Kasumi-1 (cell line): Measurements from ENCODE around the gene MTG1.
"Not testable (repeated sequence)": the region's sequence is repeated elsewhere in the genome, so short reads cannot be mapped to it uniquely, and the experiment has no call there.

Experiments used
- DNase-seq, 2 experiments: peaks; one replicate each; lab custom pipeline; 2025; lab: John Stamatoyannopoulos, UW

The MTG1 gene

DNA sequence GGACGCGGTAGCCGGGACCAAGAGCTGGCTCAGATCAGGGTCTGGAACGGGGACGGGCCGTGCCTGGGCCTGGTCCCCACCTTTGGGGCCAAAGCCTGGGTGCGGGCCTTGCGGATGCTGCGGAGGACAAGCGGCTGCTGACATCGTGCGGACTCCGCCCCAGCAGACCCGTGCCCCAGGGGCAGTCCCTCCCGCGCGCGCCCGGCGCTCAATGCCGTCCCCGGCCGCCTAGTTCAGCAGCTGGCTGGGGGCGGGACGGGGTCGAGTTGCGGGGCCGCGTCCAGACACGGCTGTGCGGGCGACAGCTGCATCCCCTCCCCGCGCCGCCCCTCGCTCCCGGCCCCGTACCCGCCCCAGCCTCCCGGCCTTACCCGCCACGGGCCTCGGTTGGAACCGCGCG, 30.1 kb downstream of the MTG1 start:
- not testable (repeated sequence) for DNase-seq

DNA sequence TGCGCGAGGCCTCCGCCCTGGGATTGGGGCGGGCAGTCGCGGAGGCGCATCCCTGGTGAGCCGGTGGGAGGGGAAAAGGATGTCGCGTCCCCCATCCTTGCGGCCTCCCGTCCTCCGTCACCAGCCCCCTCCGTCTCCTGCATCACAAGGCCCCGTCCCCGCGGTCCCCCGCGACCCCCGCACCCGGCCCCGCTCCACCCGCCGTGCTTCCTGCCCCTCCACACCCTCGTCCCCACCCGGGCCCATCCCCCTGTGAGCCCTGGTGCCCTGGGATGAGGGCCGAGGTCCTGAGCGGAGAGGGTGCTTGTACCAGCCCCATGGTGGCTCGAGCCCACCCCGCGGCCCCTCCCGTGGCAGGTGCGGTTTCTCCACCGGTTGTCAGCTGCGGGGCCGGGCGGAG, 30.6 kb downstream of the MTG1 start, which contains the start of gene SPRN:
Gene SPRN (minus strand): TSS at position 25 of the 400 bp plus-strand sequence. CDS start 944 bp downstream, outside the sequence.
- not testable (repeated sequence) for DNase-seq

DNA sequence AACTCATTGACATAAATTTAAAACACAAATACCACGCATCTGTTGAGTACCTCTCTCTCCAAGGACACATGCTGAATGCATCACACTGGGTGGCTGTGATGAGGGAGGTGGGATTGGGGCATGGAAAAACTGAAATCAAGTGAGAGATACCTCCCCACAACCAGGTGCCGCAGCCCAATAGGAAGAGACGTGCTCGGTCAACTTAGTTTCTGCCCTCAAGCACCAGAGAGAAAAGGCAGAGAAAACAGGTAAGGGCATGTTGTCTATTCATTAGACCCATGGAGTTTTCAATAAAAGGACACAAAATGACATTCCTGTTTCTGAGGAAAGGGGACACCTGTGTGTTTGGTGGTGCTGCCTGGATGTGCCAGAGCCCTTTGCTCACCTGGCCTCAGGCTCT, 35.6 kb downstream of the MTG1 start:
- not testable (repeated sequence) for DNase-seq

DNA sequence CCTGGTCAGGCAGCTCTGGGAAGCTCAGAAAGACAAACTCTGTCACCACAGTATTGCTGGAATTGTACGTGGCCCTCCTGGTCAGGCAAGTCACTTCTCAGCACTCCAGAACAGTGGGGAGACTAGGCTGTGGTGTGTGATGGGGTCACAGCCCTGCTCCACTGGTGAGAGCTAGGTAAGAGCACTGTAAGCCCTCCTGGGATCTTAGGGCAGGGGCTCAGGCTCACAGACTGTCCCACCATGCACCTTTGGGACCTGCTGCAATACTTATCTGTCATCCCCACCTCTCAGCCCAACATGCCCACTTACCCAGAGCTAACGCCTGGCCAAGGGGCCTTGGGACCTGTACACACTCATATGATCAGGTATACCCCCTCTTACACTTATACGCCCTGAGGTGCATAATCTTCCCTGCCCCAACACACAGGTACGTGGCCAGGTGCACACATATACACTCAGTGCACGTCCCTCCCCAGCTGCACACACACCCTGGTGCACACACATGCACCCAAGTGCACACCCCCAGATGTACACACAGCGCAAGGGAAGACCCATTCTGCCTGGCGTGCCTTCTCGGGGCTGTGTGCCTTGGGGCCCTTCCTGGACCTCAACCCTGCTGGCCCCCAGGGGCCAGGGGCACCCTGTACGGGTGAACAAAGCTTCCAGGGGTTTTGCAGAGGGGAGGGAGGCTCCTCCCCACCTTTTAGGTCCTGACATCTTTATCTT, 38.1 kb downstream of the MTG1 start:
- not testable (repeated sequence) for DNase-seq

DNA sequence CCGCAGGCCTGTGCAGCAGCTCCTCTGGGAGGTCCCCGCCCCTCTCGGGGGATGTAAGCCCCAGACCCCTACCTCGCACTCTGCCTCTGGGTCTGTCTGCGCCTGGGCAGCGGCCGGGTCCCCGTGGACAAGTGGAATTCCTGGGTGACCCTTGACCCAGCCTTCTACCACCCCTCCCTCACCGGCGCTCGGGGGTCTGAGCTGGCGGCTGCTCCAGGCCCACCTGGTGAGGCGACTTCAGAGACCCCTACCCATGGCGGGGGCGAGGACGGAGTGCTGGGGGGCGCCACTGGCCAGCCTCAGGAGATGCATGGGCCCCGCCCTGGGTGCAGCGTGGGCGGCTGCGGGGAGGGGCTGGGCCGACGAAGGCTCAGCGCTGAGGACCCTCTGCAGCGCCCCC, 38.8 kb downstream of the MTG1 start:
- DNase-seq = not testable (repeated sequence)

DNA sequence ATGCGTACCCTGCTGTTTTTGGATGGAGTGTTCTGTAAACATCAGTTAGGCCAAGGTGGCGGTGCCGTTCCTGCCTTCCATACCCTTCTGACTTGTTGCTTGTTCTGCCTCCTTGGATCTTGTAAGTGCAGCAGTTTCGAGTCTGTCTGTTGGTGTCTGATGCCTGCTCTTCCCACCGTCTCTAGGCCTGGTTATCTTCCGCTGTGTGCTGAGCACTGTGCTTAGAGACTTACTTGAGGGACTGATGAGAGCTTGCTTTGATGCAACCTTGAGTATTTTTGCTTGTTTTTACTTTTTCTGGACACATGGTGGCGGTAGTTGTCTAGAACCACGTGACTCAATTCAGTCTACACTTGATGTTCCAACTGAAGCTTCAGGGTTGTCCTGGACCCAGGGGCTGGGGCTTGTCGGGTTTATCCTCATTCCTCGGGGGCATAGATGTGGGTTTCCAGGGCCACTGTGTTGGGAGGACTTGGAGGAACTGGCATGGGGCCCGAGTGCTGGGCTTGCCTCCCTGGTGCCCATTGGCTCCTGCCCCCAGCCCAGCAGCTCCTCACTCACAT, 44.8 kb downstream of the MTG1 start:
- DNase-seq = peak; percentile 88 to 93

DNA sequence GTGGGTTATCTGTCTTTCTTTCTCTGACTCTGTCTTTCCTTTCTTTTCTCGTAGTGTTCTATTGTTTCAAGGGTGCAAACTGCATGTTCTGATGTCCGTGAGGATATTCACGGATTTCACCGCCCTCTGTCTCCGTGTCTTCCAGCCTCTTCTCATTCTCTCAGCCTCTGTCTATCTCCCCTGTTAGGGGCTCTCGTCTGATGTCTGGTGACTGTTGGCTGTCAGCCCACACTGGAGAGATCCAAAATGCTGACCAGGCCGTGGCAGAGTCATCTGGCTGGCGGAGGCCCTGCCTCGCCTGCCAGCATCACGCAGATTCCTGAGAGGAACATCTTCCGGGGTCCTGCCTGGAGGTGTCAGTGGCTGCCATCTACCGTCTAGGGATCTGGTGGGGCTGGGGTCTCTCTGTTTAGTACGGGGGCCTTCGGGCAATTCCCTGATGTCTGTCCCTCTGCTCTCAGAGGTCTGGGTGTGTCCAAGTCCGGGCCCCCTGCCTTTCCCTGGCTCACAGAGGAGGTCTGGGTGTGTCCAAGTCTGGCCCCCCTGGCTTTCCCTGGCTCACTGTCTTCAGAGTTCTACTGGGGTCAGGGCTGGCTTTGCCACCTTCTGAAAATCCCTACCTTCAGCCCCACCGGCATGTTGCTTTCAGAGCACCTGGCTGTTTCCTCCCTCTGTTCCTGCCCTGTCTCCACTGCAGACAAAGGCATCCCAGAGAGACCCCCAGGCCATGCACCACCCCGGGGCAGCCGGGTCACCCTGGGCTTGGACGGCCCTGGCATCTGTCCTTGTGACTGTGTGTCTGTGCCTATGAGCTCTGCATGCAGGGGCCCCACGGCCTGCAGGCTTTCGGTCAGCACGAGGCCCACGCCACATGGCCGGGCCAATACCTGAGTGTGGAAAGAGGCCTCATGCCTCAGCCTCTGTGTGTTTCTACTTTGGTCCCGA, 45.8 kb downstream of the MTG1 start:
- DNase-seq = no peak

DNA sequence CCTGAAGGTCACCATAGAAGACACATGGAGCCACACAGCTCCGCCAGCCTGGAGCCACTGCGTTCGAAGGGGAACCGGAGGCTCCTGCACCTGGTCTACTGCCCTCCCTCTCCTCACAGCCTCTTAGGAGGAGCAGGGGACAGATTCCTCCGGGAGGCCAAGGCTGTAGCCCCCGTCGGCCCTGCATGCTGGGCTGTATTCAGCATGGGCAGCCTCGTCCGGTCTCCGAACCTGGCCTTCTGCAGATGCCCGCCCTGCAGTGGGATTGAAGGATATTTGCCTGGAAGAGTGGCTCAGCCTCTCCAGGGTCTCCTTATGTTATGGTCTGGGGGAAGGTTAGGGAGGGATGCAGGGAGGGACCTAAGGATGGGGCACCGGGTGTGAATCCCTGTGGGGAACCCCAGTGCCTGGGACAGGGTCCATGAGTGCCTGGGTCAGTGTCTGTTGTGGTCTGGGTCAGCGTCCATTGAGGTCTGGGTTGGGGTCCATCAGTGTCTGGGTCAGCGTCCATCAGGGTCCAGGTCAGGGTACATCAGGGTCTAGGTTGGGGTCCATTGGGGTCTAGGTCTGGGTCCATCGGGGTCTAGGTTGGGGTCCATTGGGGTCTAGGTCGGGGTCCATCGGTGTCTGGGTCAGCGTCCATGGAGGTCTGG, 46.8 kb downstream of the MTG1 start:
- no peak for DNase-seq

DNA sequence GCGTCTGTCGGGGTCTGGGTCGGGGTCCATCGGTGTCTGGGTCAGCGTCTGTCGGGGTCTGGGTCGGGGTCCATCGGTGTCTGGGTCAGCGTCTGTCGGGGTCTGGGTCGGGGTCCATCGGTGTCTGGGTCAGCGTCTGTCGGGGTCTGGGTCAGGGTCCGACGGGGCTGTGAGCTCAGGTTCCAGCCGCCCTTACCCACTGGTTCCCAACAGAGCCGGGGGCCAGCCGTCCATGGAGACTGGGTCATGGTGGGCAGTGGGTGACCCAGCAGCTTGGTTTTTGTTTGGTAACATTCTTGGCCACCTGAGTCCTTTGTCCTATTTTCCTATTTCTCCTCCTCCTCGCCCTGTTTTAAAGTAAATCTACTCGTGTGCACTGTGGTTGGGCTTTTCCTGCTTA, 47.4 kb downstream of the MTG1 start:
- not testable (repeated sequence) for DNase-seq

DNA sequence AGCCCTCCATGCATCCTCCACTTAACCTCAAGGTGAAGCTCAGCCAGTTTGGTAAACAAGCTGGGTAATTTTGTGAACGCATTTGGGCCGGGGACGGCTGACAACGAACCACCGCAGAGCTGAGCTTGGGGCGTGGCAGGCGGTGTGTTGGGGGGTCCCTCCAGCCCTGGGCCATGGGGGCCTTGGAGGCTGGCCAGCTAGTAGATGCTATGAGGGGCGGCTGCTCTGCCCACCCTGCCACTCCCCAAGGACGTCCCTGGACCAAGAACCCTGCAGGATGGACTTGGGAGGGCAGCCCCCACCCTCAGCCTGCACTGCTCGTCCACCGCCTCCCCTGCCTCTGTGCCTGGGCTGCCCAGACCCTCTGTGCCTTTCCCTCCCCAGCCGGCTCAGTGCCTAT, 47.8 kb downstream of the MTG1 start:
- no peak for DNase-seq

DNA sequence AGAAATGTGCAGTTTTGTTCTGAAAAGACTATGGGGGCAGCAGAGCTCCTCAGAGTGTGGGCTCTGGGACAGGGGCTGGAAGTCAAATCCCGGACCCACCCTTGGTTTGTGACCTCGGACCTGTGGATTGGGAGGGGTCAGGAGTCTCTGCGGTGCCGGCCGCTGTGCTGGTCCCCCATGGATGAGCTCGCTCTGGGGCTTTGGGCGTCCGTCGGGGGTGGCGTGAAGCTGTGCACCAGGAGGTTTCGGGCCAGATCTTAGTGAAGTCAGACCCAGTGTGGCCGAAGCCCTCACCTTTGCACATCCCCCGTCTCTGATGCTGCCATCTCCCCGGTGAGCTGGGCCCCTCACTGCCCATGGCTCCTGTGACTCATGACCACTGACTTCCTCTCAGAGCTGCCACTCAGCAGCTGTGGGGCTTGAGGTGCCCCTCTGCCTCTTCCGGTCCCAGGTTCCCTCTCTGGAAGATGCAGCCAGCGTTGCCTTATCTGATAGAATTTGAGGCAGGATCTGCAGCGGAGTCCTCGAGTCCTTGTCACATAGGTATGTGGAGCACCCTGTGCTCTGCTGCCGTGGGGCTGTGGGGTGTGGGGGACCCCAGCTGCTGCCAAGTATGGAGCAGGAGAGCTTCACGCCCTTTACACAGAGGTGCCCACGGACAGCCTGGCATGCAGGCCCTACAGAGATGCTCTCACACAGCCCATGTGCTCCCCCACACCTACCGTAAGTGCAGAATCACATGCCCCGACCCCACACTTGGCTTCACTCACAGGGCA, 48.4 kb downstream of the MTG1 start:
- peak; percentile 89 to 92 for DNase-seq

DNA sequence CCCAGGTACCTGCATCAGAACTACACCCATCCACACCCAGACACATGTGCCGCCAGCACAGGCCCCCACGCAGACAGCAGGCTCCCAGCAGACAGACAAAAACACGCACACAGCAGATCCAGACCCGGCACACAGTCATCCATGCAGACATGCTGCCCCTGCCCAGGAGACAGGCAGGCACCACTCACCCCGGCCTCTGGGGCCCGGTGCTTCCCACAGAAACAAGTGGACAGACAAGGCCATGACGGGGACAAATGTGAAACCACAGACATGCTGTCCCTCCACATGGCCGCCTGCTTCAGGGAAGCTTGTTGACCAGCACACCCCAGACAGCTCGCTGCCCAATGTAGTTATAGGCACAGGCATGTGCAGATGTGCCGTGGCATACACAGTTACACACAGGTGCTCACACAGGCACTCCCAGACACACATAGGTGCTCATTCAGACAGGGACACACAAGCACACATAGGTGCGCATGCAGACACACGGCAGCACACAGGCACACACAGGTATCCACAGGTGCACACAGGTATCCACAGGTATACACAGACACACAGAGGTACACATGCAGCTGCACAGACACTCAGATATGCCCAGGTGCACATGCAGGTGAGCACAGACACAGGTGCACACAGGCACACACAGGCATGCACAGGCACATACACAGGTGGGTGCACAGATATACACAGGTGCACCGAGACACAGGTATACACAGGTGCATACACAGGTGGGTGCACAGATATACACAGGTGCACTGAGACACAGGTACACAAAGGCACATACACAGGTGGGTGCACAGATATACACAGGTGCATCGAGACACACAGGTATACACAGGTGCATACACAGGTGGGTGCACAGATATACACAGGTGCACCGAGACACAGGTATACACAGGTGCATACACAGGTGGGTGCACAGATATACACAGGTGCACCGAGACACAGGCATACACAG, 49.3 kb downstream of the MTG1 start:
- peak in 1 of 2 experiments; percentile 56 for DNase-seq

DNA sequence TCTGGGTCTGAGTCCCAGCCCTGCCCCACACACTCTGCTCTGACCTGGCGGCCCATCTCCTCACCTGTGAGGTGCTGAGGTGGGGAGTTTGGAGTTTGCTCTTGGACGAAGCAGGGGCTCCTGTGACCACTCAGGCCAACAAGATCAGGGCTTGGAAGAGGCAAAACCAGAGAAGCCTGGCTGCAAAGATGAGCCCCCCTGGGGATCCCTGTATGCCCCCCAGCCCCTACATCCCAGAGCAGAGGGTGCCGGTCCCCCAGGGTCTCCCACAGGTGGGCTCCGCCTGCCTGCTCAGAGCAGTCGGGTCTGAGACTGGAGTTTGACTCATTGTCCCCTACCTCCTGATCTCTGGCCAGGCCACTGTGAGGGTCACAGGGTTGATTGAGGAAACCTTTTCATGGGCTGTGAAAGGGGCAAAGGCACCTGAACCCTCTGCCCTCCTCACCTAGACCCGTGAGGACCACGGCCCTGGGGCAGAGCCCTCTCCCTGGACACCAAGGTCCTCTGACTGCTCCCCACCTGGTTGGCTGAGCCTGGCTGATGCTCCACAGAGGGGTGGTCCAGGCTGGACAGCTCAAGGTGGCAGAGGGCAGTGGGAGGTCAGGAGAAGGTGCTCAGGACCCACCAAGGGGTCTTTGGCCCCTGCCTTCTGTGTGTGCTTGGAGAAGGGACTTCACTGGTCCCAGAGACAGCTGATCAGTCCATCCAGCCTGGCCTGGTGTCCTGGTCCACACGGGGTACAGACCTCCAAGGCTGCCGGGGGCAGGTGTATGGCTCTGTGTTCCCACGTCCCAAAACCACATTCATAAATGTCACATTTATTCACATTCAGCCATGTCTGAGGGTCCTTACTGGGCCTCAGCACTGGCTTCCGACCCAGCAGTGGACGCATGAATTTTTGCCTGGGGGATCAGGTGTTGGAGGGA, 50.6 kb downstream of the MTG1 start:
- no peak for DNase-seq

DNA sequence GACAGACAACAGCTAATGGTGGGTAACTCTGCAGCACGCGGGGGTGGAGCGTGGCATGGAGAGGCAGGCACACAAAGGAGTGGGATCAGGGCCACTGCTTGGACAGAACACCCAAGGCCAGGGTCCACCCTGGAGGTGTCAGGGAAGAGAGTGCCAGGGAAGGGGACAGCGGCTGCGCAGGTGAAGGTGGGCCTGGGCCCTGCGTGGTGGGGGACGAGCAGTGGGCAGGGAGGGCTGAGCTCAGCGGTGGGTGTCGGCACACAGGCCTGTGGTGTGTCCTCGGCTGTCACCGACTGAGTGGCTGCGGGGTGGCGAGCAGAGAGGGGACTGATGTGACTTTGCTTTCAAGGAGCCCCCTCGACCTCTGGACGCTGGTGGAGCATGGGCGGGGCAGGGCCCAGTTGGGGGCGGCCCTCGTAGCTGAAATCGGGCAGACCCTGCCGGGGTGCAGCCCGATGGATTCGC, 51.3 kb downstream of the MTG1 start:
- DNase-seq = no peak

DNA sequence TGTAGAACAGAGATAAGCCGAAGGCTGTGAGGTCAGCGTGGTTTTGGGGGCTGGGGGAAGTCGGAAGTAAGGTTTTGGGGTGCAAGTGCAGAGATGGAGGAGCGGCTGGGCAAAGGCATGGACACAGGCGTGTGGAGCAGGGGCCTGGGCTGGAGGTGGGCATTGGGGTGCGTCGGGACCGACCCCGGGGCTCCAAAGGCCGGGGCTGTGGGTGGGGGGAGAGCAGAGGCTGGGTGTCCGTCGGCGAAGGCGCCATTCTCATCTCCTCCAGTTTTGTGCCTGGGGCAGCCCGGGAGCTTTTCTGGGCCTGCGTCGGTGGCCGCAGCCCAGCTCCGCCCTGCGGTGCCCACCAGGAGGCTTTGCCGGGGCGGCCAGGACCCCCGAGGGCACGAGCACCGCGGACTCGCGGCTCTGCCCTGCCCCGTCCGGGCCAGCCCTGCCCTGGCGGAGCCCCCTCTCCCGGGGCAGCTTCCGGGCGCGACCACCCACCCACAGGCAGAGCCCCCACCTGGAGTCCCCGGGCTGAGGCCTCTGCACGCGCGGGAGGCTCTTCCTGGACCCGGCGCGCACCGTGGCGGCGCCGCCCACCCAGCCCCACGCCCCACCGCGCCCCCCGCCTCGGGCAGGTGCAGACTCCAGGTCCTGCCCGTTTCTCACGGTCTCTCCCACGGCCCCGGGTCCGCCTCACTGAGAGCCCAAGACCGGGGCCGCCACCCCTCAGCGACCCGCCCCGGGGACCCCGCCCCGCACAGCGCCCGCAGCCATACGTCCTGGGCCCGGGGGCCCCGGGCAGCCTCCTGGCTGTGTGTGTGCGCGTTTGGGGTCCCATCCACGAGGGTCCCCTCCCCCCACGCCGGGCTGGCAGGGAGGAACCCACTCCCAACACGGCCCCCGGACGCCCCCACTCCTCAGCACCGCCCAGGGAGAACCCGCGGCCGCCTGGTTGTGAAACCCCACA, 52.1 kb downstream of the MTG1 start:
- no peak for DNase-seq

DNA sequence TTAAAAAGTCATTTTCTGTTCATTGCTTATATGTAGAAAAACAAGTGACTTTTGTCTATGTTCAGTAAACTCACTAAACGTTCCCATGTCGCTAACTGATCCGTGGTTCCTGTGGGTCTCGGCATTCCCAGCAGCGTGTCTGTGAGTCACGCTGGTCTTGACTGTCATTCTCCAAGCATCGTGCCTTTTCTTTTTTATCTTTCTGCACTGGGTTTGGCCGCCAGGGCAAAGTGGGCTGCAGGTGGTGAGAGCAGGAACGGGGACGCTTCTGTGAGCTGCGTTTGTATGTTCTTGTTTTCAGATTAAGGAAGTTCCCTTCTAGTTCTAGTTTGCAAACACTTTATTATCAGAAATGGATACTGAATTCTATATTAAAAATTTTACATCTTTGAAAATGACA, 53.0 kb downstream of the MTG1 start:
- no peak for DNase-seq

DNA sequence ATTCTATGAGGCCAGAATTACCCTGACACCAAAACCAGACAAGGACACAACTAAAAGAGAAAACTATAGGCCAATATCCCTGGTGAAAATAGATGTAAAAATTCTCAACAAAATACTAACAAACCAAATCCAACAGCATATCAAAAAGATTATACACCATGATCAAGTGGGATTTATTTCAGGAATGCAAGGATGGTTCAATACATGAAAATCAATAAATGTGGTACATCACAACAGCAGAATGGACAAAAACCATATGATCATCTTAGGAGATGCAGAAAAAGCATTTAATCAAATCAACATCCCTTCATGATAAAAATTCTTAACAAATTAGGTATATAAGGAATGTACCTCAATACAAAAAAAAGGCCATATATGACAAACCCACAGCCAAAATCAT, 54.2 kb downstream of the MTG1 start:
- no peak for DNase-seq

DNA sequence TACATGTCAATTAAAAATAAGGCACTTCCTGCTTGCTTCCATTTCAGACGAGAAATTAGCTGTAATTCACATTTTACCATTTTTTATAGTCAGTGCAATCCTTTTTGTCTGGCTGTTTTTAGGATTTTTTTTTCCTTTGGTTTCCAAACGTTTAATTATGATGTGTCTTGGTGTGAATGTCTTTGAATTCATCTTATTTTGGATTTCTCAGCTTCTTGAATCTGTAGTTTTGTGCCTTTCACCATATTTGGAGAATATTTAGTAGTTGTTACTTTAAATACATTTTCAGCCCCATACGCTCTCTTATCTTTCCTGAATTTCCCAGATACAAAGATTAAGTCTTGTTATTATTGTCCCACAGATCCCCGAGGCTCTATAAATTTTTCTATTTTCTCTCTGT, 57.4 kb downstream of the MTG1 start:
- no peak for DNase-seq
